GM19397 (cell line): Measurements from ENCODE around the gene MRPL55.
"Not testable (repeated sequence)": the region's sequence is repeated elsewhere in the genome, so short reads cannot be mapped to it uniquely, and the experiment has no call there.

Experiments used
- ATAC-seq: cut with Tn5 transposase; IDR thresholded peaks from one replicate; pipeline ENCODE4 v1.9.1; 2021; ENCODE audit warnings: mild to moderate bottlenecking, moderate library complexity; ENCODE audit not compliant: unreplicated experiment

The MRPL55 gene

GRCh38 chr1:228125185-228125584, 16.1 kb upstream of the MRPL55 start:
- ATAC-seq: no peak

DNA sequence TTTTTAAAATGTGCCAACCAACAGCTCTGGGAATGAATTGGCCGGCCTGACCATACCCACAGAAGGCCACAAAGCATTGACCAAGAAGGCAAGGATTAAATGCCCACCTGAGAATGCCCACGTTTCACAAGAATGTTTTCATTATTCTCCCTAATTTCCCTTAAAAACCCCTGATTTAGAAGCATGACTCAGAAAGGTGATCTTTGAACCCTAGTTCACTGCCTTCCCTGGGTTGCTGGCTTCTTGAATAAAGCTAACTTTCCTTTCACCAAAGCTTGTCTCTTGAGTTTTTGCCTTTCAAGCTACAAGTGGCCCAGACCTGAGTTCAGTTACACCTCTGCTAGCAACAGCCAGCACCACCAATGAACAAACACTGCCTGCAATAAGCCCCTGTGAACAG, 14.4 kb upstream of the MRPL55 start:
- no peak for ATAC-seq

DNA sequence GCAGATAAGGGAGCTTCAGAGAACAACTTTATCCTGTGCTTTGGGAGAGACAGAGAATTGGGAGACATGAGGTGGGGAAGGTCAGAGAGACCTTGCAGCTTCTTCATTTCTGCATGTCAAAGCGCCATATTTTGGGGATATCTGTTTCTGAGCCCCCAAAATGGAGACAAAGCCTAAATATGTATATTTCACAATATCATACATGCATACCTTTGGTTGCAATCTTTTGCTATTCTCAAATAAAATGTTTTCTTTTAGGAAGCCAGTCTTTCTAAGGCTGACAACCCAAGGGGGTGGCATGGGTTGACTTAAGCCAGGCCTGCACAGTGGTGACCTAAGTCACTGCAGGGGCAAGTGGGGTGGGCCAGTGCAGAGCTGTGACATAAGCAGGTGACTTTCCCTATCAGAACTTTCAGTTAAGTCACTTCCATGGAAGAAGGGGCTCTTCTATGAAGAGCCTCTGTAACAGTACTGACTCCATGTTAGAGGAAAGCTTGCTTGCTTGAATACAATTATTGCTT, 13.9 kb upstream of the MRPL55 start:
- no peak for ATAC-seq

- no peak for ATAC-seq
Observed at GRCh38 chr1:228120857-228121489, 11.9 kb upstream of the MRPL55 start.

- ATAC-seq: no peak
Observed at GRCh38 chr1:228120351-228120750, 11.3 kb upstream of the MRPL55 start.

GRCh38 chr1:228118040-228118439, 8.9 kb upstream of the MRPL55 start:
- ATAC-seq: no peak

DNA sequence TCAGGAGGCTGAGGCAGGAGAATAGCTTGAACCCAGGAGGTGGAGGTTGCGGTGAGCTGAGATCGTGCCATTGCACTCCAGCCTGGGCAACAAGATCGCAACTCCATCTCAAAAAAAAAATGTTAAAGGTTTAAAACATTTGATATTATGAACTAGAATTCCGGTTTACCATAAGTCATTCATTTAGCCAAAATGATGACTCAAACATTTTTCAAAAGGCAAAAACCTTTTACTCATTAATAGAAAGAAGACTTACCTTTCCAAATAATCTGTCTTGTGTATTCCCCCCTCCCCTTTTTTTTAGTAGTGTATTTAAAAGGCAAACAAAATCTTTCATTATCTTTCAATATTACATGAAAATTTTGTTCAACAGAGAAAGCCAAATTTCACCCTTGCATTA, 8.2 kb upstream of the MRPL55 start:
- ATAC-seq: no peak

DNA sequence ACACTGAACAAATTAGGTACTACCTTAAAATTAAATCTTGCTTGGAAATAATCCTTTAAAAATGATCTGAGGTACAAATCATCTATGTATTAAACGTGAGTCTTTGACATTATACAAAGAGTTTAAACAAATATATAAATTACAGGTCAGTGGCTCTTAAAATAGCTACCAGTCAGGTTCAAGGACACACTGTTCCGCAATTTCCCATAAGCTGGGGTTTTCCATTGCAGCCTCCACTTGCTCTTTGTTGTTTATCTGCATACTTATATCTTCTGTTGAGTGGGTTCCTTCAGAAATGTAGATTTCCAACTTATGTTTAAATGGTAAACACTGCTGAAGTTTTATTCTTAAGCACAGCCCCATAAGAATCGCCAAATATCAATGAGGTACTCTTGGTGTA, 5.7 kb upstream of the MRPL55 start:
- no peak for ATAC-seq

GRCh38 chr1:228112617-228113016, 3.5 kb upstream of the MRPL55 start:
- ATAC-seq: no peak

- ATAC-seq: no peak
Observed at GRCh38 chr1:228112167-228112566, 3.1 kb upstream of the MRPL55 start.

GRCh38 chr1:228111315-228111714, 2.2 kb upstream of the MRPL55 start:
- not testable (repeated sequence) for ATAC-seq

DNA sequence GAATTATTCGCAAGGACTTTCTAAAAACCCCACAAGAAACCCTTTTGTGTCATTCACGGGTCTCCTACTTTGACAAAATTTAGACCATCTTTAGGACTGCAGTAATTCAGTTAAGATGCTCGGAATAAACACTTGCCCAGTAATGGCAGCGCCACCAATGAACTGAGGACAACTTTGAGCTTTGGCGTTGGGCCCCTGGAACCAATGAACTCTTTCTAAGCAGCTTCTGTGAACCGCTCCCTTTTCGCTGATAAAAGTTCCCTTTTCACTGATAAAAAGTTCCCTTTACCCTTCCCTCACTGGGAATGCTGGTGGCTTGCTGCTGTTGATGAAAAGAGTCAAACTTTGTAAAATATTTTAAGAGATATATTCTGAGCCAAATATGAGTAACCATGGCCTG, 1.5 kb upstream of the MRPL55 start:
- ATAC-seq: no peak

GRCh38 chr1:228109962-228110488, 926 bp upstream of the MRPL55 start:
- ATAC-seq: no peak

DNA sequence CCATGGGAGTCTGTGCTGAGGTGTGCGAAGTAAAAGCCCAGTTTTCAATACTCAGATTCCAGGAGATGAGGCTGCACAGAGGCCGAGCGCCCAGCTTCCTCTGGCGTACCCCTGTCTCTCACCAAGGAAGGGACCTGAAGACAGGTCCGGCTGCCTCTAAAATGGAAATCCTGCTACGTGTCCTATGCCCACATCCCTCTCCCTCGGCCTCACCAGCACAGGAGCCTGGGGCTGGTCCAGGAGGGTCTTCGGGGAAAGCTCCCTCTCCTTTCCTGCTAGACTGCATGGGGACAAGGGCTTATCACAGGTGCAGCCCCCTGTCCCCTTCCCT, 392 bp downstream of the MRPL55 start:
- no peak for ATAC-seq

DNA sequence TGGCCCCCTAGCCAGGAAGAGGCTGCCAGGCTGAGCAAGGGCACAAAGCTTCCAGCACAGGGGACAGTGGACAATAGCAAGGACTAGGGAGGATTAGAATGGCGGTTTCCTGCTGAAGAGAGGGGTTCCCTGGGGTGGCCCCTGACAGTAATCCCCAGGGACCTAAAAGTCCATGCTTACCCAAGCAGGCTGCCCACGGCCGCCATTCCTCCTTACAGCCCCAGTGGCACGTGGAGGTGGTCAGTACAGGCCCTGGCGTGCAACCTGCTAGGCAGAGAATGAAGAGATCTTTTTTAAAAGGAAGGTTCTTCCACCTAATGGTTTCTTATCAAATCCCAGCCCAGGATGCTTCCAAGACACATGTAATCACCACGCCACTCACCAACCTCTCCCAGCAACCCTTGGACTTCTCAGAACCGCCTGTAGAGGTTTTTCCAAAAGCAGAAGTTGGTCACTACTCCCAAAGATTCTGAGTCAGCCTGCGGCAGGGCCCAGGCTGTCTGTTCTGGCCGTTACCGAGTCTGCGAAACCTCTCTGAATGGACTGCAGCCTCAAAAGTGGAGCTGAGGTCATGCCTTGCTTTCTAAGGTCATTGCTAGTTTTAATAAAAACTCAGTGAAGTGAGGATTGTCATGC, 926 bp downstream of the MRPL55 start:
- ATAC-seq: no peak

- no peak for ATAC-seq
Observed at GRCh38 chr1:228107636-228108035, 1.5 kb downstream of the MRPL55 start.

- ATAC-seq: no peak
Observed at GRCh38 chr1:228106800-228107054, 2.4 kb downstream of the MRPL55 start.

- no peak for ATAC-seq
Observed at GRCh38 chr1:228105996-228106799, 2.9 kb downstream of the MRPL55 start.

DNA sequence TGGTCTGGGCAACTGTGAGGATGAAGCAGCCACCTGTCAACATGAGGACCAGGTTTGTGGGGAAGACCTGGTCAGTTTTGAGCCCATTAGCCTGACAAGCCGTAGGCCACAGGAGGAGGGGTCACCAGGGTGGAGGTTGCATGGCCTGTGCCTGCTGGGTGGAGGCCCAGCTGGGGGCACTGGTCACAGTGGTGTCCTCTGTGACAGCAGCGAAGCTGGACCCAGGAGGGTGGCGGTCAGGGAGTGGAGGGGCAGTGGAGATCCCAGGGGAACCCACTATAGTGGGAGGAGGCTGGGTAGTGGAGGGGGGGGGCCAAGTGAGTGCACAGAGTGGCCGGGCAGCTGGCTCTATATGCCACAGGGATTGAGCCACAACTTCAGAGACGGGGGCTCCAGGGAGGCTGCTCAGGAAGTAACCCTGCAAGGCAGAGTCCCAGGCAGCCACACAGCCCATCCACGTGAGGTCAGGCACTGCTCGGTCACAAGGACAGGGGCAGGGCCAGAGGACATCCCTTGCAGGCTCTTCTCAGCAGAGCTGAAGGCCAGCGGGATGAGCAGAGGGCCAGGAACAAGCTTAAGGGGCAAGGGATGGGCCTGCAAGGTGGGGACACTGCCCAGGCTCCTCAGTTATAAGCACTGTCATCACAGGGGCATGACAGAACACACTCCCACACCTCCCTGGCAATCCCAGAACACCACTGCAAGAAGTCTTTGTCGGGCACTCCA, 3.7 kb downstream of the MRPL55 start:
- no peak for ATAC-seq

DNA sequence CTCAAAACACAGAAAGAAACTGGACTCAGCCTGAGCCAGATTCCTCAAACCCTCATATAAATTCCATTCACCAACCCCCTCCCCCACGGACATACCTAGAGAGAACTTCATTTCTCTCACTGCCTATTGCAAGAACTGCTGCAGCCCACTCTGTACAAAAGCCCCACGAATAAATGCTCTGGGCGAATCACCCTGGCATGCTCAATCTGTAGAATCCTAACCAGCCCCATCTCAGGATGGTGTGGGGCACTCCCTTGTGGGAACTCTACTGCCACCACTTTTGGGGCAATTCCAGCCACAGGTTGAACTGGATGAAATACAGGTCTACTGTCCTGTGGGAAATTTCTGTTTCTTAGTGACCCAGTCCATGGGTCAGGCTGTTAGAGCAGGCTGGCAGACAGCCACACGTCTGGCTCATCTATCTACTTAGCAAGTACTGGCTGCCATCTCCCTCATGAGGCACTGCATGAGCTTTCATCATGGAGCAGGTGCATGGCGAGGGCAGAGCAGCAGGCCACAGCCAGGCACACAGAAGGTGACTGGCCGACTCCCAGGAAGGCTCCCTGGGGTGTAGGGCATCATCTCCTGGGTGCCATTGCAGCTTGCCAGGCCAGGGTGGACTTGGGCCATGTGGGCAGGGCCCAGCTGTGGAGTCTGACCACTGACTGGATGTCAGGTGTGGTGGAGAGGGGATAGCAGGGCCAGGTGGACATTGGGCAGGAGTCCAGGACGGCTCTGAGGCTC, 4.4 kb downstream of the MRPL55 start:
- ATAC-seq: no peak
